Testis (tissue), 2 donors: ENCODE data around the gene CFAP221.

Source experiments
- CTCF ChIP-seq, 3 experiments: fragments of 450-650 bp in 2 of 3; fragments of 200-600 bp in 1 of 3; sonication (generic) in 1 of 3; IDR thresholded peaks; one replicate each; pipeline ENCODE4 v1.5.1; 2016 to 2019; ENCODE audit warnings: antibody characterized with exemption in 3 of 3, mild to moderate bottlenecking in 2 of 3, moderate library complexity in 1 of 3
- POLR2A ChIP-seq: fragments of 450-650 bp; IDR thresholded peaks from one replicate; pipeline ENCODE4 v1.6.1; 2017; ENCODE audit warnings: antibody characterized with exemption, mild to moderate bottlenecking, moderate library complexity

- TF ChIP-seq CTCF (IDR thresholded peaks at IDR 0.05) (no peak), POLR2A (no peak)
Measured at GRCh38 chr2:119536211-119536610, 8.0 kb upstream of the CFAP221 start.
